ENCODE results near the gene A1CF.

Gene A1CF

DNA sequence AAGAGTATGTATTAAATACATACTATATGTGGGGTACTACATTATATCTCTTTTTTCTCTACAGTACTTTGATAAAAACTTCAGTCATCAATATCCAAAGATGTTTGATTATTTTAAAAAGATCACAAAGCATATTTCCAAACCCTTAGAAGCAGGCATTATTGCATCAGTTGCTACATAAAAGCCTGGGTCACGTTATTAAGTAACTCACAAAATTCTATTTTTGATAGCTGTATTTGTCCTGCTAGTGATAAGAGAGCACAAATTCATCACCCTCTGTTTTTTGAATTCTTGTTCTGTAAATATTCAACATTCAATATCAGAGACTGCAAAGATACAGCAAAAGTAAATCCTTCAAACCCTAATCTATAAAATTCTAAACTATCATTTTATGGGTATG is 30.0 kb downstream of the A1CF start:
- no peak overlapping the region for H3K9ac ChIP-seq (ENCODE audit: low read depth, low read length)
- H3K36me3 ChIP-seq (ENCODE audit: control insufficient read depth, insufficient read depth, low read length), result no peaks in the 10 kb centered on the region
- H3K4me3 ChIP-seq (ENCODE audit: low read depth, low read length), result no peak overlapping the region
- H3K9me3 ChIP-seq (ENCODE audit: control insufficient read depth, insufficient read depth, low read length), result no peaks in the 10 kb centered on the region
- H3K4me1 ChIP-seq (ENCODE audit: control insufficient read depth, insufficient read depth, low read length), result no peaks in the 10 kb centered on the region
- no peaks in the 10 kb centered on the region for H3K27me3 ChIP-seq (ENCODE audit: control insufficient read depth, insufficient read depth, low read length)

DNA sequence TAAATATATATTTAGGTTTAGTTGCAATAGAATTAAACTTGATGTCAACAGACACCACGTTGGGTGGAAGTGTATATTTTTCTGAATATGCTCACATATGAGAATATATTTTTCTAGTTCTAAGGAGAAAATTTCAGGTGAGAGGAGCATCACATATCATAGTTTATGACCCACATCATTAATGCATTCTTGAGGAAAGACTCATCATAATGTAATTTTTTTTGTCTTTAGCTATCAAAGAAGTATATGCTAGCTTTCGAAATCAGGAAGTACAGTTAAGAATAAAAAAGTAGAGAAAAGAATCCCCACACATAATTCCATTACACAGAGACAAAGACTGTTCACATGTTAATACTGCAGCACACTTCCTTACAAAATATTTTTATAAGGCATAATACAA is 30.4 kb downstream of the A1CF start:
- no peak overlapping the region for H3K4me3 ChIP-seq (ENCODE audit: low read depth, low read length)
- H3K36me3 ChIP-seq (ENCODE audit: control insufficient read depth, insufficient read depth, low read length), result no peaks in the 10 kb centered on the region
- H3K27me3 ChIP-seq (ENCODE audit: control insufficient read depth, insufficient read depth, low read length), result no peaks in the 10 kb centered on the region
- H3K4me1 ChIP-seq (ENCODE audit: control insufficient read depth, insufficient read depth, low read length), result no peaks in the 10 kb centered on the region
- no peaks in the 10 kb centered on the region for H3K9me3 ChIP-seq (ENCODE audit: control insufficient read depth, insufficient read depth, low read length)
- no peak overlapping the region for H3K9ac ChIP-seq (ENCODE audit: low read depth, low read length)

DNA sequence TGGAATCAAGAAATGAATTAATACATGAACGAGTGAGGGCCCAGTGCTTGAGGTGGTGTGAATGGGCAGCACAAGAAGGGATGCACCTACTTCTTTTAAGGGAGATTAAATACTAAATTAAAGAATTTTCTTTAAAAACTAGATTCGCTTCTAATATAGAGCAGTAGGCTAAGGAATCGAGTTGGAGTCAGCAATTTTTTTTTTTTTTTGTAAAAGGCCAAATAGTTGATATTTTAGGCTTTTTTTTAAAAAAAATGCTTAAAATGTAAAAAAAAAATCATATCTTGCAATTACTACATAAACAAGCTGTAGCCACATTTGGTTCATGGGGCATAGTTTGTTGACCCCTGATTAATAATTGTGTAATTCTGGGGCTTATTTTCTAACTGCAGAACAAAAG is 31.9 kb downstream of the A1CF start:
- Histone ChIP-seq H3K4me3 (ENCODE audit: low read depth, low read length) (no peak overlapping the region), H3K9ac (ENCODE audit: low read depth, low read length) (no peak overlapping the region), H3K4me1 (ENCODE audit: control insufficient read depth, insufficient read depth, low read length) (no peaks in the 10 kb centered on the region), H3K36me3 (ENCODE audit: control insufficient read depth, insufficient read depth, low read length) (no peaks in the 10 kb centered on the region), H3K27me3 (ENCODE audit: control insufficient read depth, insufficient read depth, low read length) (no peaks in the 10 kb centered on the region), H3K9me3 (ENCODE audit: control insufficient read depth, insufficient read depth, low read length) (no peaks in the 10 kb centered on the region)

DNA sequence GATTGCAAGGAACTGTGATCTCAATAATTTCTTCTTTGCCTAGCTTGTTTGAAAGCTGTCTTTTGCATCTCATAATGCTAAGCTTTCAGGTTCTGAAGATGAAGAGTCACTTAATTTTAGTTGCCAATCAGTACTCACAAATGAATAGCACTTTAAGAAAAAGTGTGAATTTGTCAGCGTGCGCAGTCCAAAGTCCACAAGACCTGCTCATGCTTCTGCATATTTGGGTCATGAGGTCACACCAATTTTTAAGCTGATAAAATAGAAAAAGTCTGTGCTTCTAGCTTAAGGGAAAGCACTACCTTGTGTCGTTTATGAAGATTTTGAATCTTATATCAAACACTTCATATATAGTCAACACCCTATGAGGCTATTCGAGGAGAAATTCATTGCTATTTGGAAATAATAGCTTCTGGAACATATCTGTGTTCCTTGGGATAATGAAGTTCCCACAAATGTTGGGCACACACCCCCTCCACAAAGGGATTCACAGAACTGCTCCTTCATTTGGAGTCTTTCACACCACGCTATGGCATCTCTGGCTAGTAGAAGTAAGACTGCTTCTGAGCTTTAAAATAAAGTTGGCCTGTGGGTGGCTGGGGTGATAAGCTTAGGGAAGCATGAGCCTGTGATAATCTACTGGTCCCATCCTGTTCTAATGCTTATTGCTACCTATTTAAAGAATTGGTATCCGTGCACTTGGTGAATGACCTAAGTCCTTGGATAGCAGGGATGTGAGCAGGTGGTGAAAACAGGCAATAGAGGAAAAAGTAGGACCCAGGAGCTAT is 33.3 kb downstream of the A1CF start:
- Histone ChIP-seq H3K4me1 (ENCODE audit: control insufficient read depth, insufficient read depth, low read length) (no peaks in the 10 kb centered on the region), H3K9ac (ENCODE audit: low read depth, low read length) (no peak overlapping the region), H3K4me3 (ENCODE audit: low read depth, low read length) (no peak overlapping the region), H3K9me3 (ENCODE audit: control insufficient read depth, insufficient read depth, low read length) (no peaks in the 10 kb centered on the region), H3K27me3 (ENCODE audit: control insufficient read depth, insufficient read depth, low read length) (no peaks in the 10 kb centered on the region), H3K36me3 (ENCODE audit: control insufficient read depth, insufficient read depth, low read length) (no peaks in the 10 kb centered on the region)

DNA sequence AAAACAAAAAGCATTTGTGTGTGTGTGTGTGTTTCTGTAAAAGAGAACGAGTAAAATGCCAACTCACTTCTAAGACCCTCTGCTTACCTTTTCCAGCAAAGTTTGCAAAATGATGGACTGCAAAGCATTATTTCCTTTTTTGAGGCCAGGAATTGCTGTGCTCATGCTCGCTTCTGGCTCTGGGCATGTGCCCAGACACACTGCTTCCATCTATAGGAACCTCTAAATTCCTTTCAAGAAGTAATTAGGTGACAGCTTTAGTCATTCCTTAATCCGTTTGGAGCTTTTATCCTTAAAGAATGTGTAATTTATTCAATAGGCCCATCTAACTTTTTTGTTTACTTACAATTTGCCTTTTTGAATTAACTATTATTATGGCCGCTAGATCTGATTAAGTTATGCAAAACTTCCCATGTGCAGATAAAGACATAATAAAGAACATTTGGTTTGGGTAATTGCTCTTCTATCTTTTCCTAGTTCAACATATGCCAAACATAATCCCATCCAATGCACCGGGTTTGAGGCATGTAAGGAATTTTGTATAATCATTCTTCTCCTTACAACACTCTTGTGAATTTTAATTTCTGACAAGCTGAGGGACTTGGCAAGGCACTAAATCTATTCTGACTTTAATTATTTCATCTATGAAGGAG is 34.7 kb downstream of the A1CF start:
- no peaks in the 10 kb centered on the region for H3K36me3 ChIP-seq (ENCODE audit: control insufficient read depth, insufficient read depth, low read length)
- H3K9me3 ChIP-seq (ENCODE audit: control insufficient read depth, insufficient read depth, low read length), result no peaks in the 10 kb centered on the region
- H3K4me3 ChIP-seq (ENCODE audit: low read depth, low read length), result no peak overlapping the region
- H3K9ac ChIP-seq (ENCODE audit: low read depth, low read length), result no peak overlapping the region
- no peaks in the 10 kb centered on the region for H3K27me3 ChIP-seq (ENCODE audit: control insufficient read depth, insufficient read depth, low read length)
- H3K4me1 ChIP-seq (ENCODE audit: control insufficient read depth, insufficient read depth, low read length), result peaks cover 2% of the 10 kb centered on the region

DNA sequence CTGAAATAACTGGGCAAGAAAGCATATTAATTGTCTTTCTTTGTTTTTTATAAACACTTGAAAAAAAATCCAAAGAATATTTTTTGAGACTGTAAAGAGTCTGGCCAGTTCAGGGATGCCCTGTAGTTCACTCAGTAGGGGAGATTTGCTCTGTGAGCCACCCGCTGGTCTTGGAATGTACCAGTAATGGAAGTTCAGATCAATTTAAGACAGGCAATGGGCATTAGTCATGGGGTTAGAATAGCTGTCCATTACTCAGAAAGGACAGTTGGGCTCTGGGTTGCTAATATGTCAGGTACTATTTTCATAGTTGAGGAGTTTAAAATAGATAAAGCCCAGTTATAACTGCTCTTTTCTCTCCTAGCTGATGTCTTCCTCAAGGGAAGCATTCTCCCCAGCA is 38.7 kb downstream of the A1CF start:
- H3K4me3 ChIP-seq (ENCODE audit: low read depth, low read length), result no peak overlapping the region
- peaks cover 2% of the 10 kb centered on the region for H3K4me1 ChIP-seq (ENCODE audit: control insufficient read depth, insufficient read depth, low read length)
- no peaks in the 10 kb centered on the region for H3K36me3 ChIP-seq (ENCODE audit: control insufficient read depth, insufficient read depth, low read length)
- H3K27me3 ChIP-seq (ENCODE audit: control insufficient read depth, insufficient read depth, low read length), result no peaks in the 10 kb centered on the region
- H3K9me3 ChIP-seq (ENCODE audit: control insufficient read depth, insufficient read depth, low read length), result no peaks in the 10 kb centered on the region
- H3K9ac ChIP-seq (ENCODE audit: low read depth, low read length), result no peak overlapping the region

DNA sequence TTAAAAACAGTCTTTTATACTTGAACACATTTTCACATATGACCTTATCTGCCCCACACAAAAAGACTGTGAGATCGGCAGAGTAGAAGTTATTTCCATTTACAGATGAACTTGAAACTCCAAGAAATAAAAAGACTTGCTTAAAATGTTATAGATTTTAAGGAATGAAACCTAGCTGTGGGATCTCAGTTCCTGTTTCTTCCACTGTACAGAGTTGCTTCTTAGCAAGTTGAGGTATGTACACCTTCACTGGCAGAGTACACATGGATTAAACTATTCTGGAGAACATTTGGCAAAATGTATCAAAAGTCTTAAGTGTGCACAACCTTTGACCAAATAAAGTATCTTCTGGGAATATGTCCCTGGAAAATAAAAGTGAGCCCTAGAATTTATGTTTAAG is 48.3 kb downstream of the A1CF start:
- Histone ChIP-seq H3K9me3 (ENCODE audit: control insufficient read depth, insufficient read depth, low read length) (no peaks in the 10 kb centered on the region), H3K4me1 (ENCODE audit: control insufficient read depth, insufficient read depth, low read length) (no peaks in the 10 kb centered on the region), H3K4me3 (ENCODE audit: low read depth, low read length) (no peak overlapping the region), H3K36me3 (ENCODE audit: control insufficient read depth, insufficient read depth, low read length) (no peaks in the 10 kb centered on the region), H3K27me3 (ENCODE audit: control insufficient read depth, insufficient read depth, low read length) (no peaks in the 10 kb centered on the region), H3K9ac (ENCODE audit: low read depth, low read length) (no peak overlapping the region)

DNA sequence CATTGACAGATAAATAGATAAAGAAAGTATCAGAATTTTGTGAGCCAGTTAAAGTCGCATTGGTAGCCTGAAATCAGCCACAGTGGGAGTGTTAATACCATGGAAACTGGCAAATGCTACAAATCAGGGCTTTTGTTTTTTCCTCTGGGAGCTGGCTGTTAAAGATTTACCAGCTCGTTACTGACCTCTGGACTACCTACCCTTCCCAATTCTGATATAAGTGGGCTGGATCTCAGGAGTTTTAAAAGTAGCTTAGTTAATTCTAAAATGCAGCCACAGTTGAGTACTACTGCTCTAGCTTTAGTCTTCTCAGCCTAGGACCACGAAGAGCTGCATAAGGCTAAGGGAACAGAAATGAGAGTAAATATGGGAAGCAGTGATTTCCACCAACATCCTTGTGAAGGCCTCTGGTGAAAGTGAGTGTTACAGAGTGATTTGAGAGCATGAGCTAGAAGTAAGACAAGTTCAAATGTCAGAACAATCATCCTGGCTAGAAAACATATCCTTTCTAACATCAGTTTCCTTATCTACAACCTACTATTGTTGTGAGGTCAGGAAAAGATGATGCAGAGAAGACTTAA is 53.2 kb downstream of the A1CF start:
- Histone ChIP-seq H3K9ac (ENCODE audit: low read depth, low read length) (no peak overlapping the region), H3K36me3 (ENCODE audit: control insufficient read depth, insufficient read depth, low read length) (no peaks in the 10 kb centered on the region), H3K4me1 (ENCODE audit: control insufficient read depth, insufficient read depth, low read length) (no peaks in the 10 kb centered on the region), H3K4me3 (ENCODE audit: low read depth, low read length) (no peak overlapping the region), H3K9me3 (ENCODE audit: control insufficient read depth, insufficient read depth, low read length) (no peaks in the 10 kb centered on the region), H3K27me3 (ENCODE audit: control insufficient read depth, insufficient read depth, low read length) (peaks cover 7% of the 10 kb centered on the region)

DNA sequence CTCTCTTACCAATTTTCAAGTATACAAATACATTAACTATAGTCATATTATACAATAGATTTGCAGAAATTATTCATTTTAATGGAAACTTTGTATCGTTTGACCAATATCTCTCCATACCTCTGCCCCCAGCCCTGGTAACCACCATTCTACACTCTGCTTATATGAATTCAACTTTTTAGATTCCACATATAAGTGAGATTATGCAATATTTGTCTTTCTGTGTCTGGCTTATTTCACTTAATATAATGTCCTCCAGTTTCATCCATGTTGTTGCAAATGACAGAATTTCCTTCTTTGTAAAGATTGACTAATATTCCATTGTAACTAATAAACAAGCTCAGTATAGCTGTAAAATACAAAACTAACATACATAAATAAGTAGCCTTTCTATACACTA is 55.4 kb downstream of the A1CF start:
- Histone ChIP-seq H3K4me3 (ENCODE audit: low read depth, low read length) (no peak overlapping the region), H3K27me3 (ENCODE audit: control insufficient read depth, insufficient read depth, low read length) (peaks cover 9% of the 10 kb centered on the region)

DNA sequence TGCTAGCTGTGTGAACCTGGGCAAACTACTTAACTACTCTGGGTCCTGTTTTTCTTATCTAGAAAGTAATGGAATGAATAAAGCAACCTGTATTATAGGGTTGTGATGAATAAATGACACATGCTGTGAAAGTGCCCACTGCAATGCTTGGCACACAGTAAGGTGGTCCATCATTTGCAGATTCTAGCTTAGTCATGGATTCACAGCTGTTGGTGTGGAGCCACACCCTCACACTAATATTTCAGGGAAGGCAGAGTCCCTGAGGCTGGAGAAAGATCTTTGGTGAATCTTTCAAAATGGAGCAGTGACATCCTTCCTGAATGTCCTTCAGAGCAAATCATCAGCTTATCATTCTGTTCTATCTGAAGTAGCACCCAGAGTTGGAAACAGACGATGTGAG is 60.6 kb downstream of the A1CF start:
- no peak overlapping the region for H3K9ac ChIP-seq (ENCODE audit: low read depth, low read length)
- H3K36me3 ChIP-seq (ENCODE audit: control insufficient read depth, insufficient read depth, low read length), result no peaks in the 10 kb centered on the region
- no peak overlapping the region for H3K4me3 ChIP-seq (ENCODE audit: low read depth, low read length)
- H3K9me3 ChIP-seq (ENCODE audit: control insufficient read depth, insufficient read depth, low read length), result no peaks in the 10 kb centered on the region
- H3K4me1 ChIP-seq (ENCODE audit: control insufficient read depth, insufficient read depth, low read length), result no peaks in the 10 kb centered on the region
- peaks cover 12% of the 10 kb centered on the region for H3K27me3 ChIP-seq (ENCODE audit: control insufficient read depth, insufficient read depth, low read length)

More for the DNA sequence above, 55.4 kb downstream of the A1CF start:
- Histone ChIP-seq H3K4me1 (ENCODE audit: control insufficient read depth, insufficient read depth, low read length) (no peaks in the 10 kb centered on the region), H3K9ac (ENCODE audit: low read depth, low read length) (no peak overlapping the region), H3K36me3 (ENCODE audit: control insufficient read depth, insufficient read depth, low read length) (no peaks in the 10 kb centered on the region), H3K9me3 (ENCODE audit: control insufficient read depth, insufficient read depth, low read length) (no peaks in the 10 kb centered on the region)

DNA sequence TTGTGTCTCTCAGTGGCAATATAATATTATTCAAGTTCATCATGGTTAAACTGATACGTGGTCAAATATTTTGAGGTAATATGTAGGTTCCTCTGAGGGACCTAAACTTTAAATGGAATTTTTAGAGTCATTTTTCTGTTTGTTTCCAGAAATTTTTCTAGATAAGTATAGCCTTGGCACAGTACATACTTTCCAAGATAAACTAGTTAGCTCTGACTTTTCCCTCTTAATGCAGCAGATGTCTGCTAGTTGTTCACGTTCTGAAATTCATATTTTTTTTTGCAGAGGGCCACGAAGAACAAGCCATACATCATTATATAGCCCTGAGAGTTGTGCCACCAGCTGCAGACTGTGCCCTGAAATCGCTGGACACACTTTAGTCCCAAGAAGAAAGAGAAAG is 61.6 kb downstream of the A1CF start:
- H3K9ac ChIP-seq (ENCODE audit: low read depth, low read length), result no peak overlapping the region
- no peaks in the 10 kb centered on the region for H3K9me3 ChIP-seq (ENCODE audit: control insufficient read depth, insufficient read depth, low read length)
- peaks cover 12% of the 10 kb centered on the region for H3K27me3 ChIP-seq (ENCODE audit: control insufficient read depth, insufficient read depth, low read length)
- H3K36me3 ChIP-seq (ENCODE audit: control insufficient read depth, insufficient read depth, low read length), result no peaks in the 10 kb centered on the region
- H3K4me1 ChIP-seq (ENCODE audit: control insufficient read depth, insufficient read depth, low read length), result no peaks in the 10 kb centered on the region
- H3K4me3 ChIP-seq (ENCODE audit: low read depth, low read length), result no peak overlapping the region

DNA sequence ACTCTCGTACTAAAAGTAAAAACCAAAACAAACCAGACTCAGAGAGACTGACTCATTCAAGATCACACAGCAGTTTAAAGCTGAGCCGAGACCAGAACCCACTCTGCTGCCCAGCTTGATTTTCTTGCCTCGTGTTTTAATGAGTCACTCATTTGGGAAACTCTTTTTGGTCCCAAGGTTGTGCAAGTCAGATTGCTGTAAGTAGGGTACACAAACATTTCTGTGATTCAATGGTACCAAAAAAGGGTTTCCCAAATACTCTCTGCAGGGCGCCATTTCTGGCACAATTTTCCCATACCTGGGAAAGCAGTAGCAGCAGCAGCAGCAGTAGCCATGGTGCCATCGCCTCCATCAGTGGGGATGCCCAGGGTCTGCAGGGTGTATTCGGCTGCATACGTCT is 75.8 kb downstream of the A1CF start:
- H3K27me3 ChIP-seq (ENCODE audit: control insufficient read depth, insufficient read depth, low read length), result no peaks in the 10 kb centered on the region
- H3K4me1 ChIP-seq (ENCODE audit: control insufficient read depth, insufficient read depth, low read length), result peaks cover 4% of the 10 kb centered on the region
- no peak overlapping the region for H3K4me3 ChIP-seq (ENCODE audit: low read depth, low read length)
- no peaks in the 10 kb centered on the region for H3K9me3 ChIP-seq (ENCODE audit: control insufficient read depth, insufficient read depth, low read length)
- H3K9ac ChIP-seq (ENCODE audit: low read depth, low read length), result no peak overlapping the region
- H3K36me3 ChIP-seq (ENCODE audit: control insufficient read depth, insufficient read depth, low read length), result no peaks in the 10 kb centered on the region

Measured in iPS-15b (cell line).